Body of pancreas (tissue), 4 donors: ENCODE data around the gene RFX1. TPM values are rescaled to one million over a fixed set of nuclear protein-coding genes. Genes with fewer than 3 reads are reported as not detected.
"Not testable (repeated sequence)": the region's sequence is repeated elsewhere in the genome, so short reads cannot be mapped to it uniquely, and the experiment has no call there.

ENCODE experiments used
- ATAC-seq: fragments of 150-250 bp; one replicate; pipeline ENCODE4 v1.9.1; 2016
- DNase-seq, 4 donors: peaks; one replicate each; pipeline ENCODE4 v3.0.0-alpha.2; 2019
- H3K27ac ChIP-seq, 4 donors: fragments of 200-600 bp; sonication (generic); 1 replicate in 3 of 4; 2 replicates in 1 of 4; pipeline versions ENCODE4 v1.5.1 to v1.6.1; 2016 to 2019; ENCODE audit warnings: mild to moderate bottlenecking in 1 of 4, mixed read lengths in 1 of 4, moderate library complexity in 1 of 4
- H3K27me3 ChIP-seq, 2 donors: fragments of 200-600 bp; sonication (generic); one replicate each; pipeline ENCODE4 v1.6.0; 2016; ENCODE audit warnings: mild to moderate bottlenecking in 1 of 2
- H3K36me3 ChIP-seq, 2 donors: fragments of 200-600 bp; sonication (generic); replicated peaks in 1 of 2; 2 replicates each; pipeline ENCODE4 v1.5.1; 2016; ENCODE audit warnings: low read depth in 2 of 2; ENCODE audit not compliant: insufficient read depth in 1 of 2
- H3K4me1 ChIP-seq: fragments of 200-600 bp; sonication (generic); one replicate; pipeline ENCODE4 v1.6.0; 2016
- H3K4me3 ChIP-seq, 2 donors: fragments of 200-600 bp; sonication (generic); 1 replicate in 1 of 2; 2 replicates in 1 of 2; pipeline ENCODE4 v1.5.1; 2016 to 2019
- H3K9me3 ChIP-seq, 3 donors: fragments of 200-600 bp; sonication (generic); 1 replicate in 2 of 3; 2 replicates in 1 of 3; pipeline ENCODE4 v1.5.1; 2016
- CTCF ChIP-seq, 7 experiments: fragments of 450-650 bp in 4 of 7; fragments of 200-600 bp in 3 of 7; sonication (generic) in 3 of 7; IDR thresholded peaks; one replicate each; pipeline ENCODE4 v1.5.1; 2016 to 2019; ENCODE audit warnings: antibody characterized with exemption in 7 of 7
- POLR2A ChIP-seq, 3 donors: fragments of 450-650 bp; IDR thresholded peaks; one replicate each; pipeline ENCODE4 v1.6.1; 2016; ENCODE audit warnings: antibody characterized with exemption in 3 of 3, mild to moderate bottlenecking in 2 of 3
- WGBS, 2 donors: methylation state at CpG; one replicate each; pipeline ENCODE4 v1.1.5; 2017; 5-methylcytosine and 5-hydroxymethylcytosine counted together
- intact Hi-C: fragments of 100-400 bp; cut with DNase I; formaldehyde crosslinking; loops from one replicate; pipeline ENCODE4 v1.15.1; 2023
- total RNA-seq, 2 donors: library from RNA; depleted of rRNA; stranded (reverse); fragments of >200 nt; gene quantifications; one replicate each; pipeline ENCODE4 v1.1.0, GENCODE V29; 2016

RFX1 gene
- total RNA-seq, 2 donors from 2014 or later = 3.9 to 7.6 TPM

DNA sequence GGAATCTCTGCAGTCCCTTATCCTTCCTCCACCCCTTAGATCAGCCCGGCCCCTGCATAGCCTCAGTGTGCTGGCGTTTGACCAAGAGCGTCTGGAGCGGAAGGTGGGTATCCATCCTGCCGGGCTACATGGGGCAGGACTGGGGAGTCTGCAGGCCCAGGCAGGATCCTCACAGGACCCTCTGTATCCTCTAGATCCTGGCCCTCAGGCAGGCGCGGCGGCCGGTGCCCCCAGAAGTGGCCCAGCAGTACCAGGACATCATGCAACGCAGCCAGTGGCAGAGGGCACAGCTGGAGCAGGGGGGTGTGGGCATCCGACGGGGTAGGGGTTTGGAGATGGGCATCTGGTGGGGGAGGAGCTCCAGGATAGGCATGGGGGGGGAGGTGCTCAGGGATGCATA lies 76.8 kb downstream of the RFX1 start:
- Histone ChIP-seq H3K27me3 (no peaks in the 10 kb centered on the region), H3K36me3 (peaks cover 3 to 10% of the 10 kb centered on the region in 2 donors), H3K4me3 (no peak overlapping the region), H3K4me1 (no peaks in the 10 kb centered on the region), H3K27ac (no peak overlapping the region), H3K9me3 (no peaks in the 10 kb centered on the region)
- intact Hi-C loops = no loop called here
- WGBS, 2 donors = 87 to 92% methylated on average over 7 to 10 of the region's 12 CpGs
- DNase-seq (no peak), ATAC-seq (no peak)
- no peak for TF ChIP-seq POLR2A (IDR thresholded peaks at IDR 0.05)
- TF ChIP-seq CTCF (IDR thresholded peaks at IDR 0.05) = no peak

DNA sequence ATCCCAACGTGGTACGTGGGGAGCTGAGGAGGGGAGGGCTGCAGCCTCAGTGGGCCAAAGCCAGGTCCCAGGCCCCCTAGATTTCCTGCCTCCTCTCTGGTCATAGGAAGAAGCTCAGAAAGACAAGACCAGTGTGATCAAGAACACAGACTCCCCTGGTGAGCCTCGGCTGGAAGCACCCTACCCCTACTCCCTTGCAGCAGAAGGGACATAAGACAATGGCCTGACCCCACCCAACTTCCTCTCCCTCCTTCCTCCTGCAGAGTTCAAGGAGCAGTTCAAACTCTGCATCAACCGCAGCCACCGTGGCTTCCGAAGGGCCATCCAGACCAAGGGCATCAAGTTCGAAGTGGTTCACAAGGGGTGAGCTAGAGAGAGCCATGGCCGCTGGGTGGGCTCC lies 79.4 kb downstream of the RFX1 start:
- no peaks in the 10 kb centered on the region for H3K4me1 ChIP-seq
- H3K27me3 ChIP-seq = no peaks in the 10 kb centered on the region
- 73 to 91% methylated on average over 4 to 5 of the region's 8 CpGs for WGBS, 2 donors
- no peak overlapping the region for H3K4me3 ChIP-seq
- DNase-seq = no peak
- peaks cover 4 to 21% of the 10 kb centered on the region in 2 donors for H3K36me3 ChIP-seq
- no peaks in the 10 kb centered on the region for H3K9me3 ChIP-seq
- TF ChIP-seq CTCF (IDR thresholded peaks at IDR 0.05) = no peak
- TF ChIP-seq POLR2A (IDR thresholded peaks at IDR 0.05) = no peak
- ATAC-seq = no peak
- no peak overlapping the region for H3K27ac ChIP-seq
- intact Hi-C loops = no loop called here

DNA sequence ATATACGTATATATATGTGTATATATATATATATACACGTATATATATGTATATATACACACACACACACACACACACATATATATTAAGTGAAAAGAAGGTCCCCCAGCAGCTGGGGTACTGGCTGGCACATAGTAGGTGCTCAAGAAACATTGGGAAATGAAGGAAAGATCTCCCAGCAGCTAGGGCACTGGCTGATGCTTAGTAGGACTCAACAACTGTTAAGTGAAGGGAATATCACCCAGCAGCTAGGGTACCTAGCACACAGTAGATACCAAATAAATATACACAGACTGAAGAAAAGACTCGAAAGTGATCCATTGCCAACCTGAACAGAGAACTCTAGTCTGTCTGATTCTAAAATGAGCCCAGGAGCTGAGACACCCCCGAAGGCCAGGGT lies 80.1 kb downstream of the RFX1 start:
- TF ChIP-seq CTCF (IDR thresholded peaks at IDR 0.05) (no peak), POLR2A (IDR thresholded peaks at IDR 0.05) (no peak)
- DNase-seq (no peak), ATAC-seq (no peak)
- intact Hi-C loops = no loop called here
- H3K9me3 ChIP-seq = no peaks in the 10 kb centered on the region
- H3K27ac ChIP-seq = no peak overlapping the region
- H3K36me3 ChIP-seq = peaks cover 11 to 23% of the 10 kb centered on the region in 2 donors
- H3K4me3 ChIP-seq = no peak overlapping the region
- WGBS, 2 donors = 59 to 90% methylated on average over 3 to 4 of the region's 4 CpGs
- H3K4me1 ChIP-seq = no peaks in the 10 kb centered on the region
- H3K27me3 ChIP-seq = no peaks in the 10 kb centered on the region

DNA sequence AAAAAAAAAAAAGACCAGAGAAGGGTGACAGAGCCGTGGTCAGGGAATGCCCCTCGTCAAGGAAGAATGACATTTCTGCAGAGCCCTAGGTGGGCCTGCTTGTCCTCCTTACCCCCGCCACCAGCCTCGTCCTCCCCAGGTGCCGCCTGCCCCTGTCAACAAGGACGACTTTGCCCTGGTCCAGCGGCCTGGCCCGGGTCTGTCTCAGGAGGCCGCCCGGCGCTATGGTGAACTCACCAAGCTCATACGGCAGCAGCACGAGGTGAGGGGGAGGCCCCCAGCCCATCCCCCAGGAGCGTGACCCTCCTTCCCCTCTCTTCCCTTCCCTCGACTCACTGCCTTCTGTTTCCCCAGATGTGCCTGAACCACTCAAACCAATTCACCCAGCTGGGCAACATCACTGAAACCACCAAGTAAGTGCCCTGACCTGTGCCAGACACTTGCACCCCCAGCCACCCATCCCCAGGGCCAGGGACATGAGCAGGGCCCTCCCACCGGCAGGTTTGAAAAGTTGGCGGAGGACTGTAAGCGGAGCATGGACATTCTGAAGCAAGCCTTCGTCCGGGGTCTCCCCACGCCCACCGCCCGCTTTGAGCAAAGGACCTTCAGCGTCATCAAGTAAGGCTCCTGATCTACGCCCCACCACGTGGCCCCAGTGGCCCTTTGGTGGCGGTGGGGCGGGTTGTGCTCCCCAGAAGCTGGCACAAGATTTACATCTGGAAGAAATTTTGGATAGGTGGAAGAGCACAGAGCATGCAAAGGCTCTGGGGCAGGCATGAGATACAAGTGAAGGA lies 82.7 kb downstream of the RFX1 start:
- Histone ChIP-seq H3K27ac (no peak overlapping the region), H3K36me3 (peaks cover 13 to 29% of the 10 kb centered on the region in 2 donors), H3K4me3 (no peak overlapping the region), H3K9me3 (no peaks in the 10 kb centered on the region), H3K4me1 (no peaks in the 10 kb centered on the region), H3K27me3 (no peaks in the 10 kb centered on the region)
- no peak for TF ChIP-seq POLR2A (IDR thresholded peaks at IDR 0.05)
- no peak for TF ChIP-seq CTCF (IDR thresholded peaks at IDR 0.05)
- intact Hi-C loops = no loop called here
- ATAC-seq (no peak), DNase-seq (no peak)
- WGBS, 2 donors = 93 to 94% methylated on average over 15 to 27 of the region's 28 CpGs

DNA sequence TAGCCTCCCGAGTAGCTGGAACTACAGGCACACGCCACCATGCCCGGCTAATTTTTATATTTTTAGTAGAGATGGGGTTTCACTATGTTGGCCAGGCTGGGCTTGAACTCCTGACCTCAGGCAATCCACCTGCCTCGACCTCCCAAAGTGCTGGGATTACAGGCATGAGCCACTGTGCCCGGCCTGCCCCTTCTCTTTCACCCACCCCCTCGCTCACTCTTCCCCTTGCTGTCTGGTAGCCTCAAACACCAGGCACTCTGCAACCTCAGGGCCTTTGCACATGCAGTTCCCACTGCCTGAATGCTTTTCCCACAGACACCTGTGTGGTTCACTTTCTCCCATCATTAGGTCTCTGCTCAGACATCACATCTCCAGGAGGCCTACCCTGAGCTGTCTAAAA lies 84.0 kb downstream of the RFX1 start:
- WGBS, 2 donors = 98 to 99% methylated on average over 6 of the region's 6 CpGs
- DNase-seq, H3K9me3 ChIP-seq, H3K27ac ChIP-seq, H3K27me3 ChIP-seq, ATAC-seq, intact Hi-C loops, H3K4me3 ChIP-seq, H3K4me1 ChIP-seq: not testable (repeated sequence)
- peaks cover 13 to 31% of the 10 kb centered on the region in 2 donors for H3K36me3 ChIP-seq
